Measurements from ENCODE around the gene EGR4. TPM values are rescaled to one million over a fixed set of nuclear protein-coding genes. Genes with fewer than 3 reads are reported as not detected.

The EGR4 gene
- total and polyA plus RNA-seq, 4 donors: 0.10 TPM; not detected in 3

GRCh38 chr2:73282924-73283544, 10.3 kb downstream of the EGR4 start:
- H3K9me3 ChIP-seq (ENCODE audit: control insufficient read depth, insufficient read depth, low read length): no peaks in the 10 kb centered on the region
- WGBS (ENCODE audit: insufficient coverage): 48% methylated on average over 3 of the region's 5 CpGs
- DNase-seq (ENCODE audit: low read depth in 4 of 6, low spot score in 6 of 6): peak in 1 of 6 donors; percentile 13
- H3K36me3 ChIP-seq (ENCODE audit: control insufficient read depth, insufficient read depth, low read length): no peaks in the 10 kb centered on the region
- H3K27ac ChIP-seq (ENCODE audit: low read depth, low read length): no peak overlapping the region
- peak overlapping the region; percentile 54 for H3K4me3 ChIP-seq (ENCODE audit: low read depth, low read length)
- peaks cover 25% of the 10 kb centered on the region for H3K4me1 ChIP-seq (ENCODE audit: control insufficient read depth, insufficient read depth, low read length)
- peaks cover 15% of the 10 kb centered on the region for H3K27me3 ChIP-seq (ENCODE audit: control insufficient read depth, insufficient read depth, low read length)

- Histone ChIP-seq H3K27me3 (ENCODE audit: control insufficient read depth, insufficient read depth, low read length) (peaks cover 10% of the 10 kb centered on the region), H3K9me3 (ENCODE audit: control insufficient read depth, insufficient read depth, low read length) (no peaks in the 10 kb centered on the region), H3K4me3 (ENCODE audit: low read depth, low read length) (no peak overlapping the region), H3K36me3 (ENCODE audit: control insufficient read depth, insufficient read depth, low read length) (no peaks in the 10 kb centered on the region), H3K27ac (ENCODE audit: low read depth, low read length) (no peak overlapping the region), H3K4me1 (ENCODE audit: control insufficient read depth, insufficient read depth, low read length) (peaks cover 25% of the 10 kb centered on the region)
- no peak for DNase-seq (ENCODE audit: low read depth in 4 of 6, low spot score in 6 of 6)
Measured at GRCh38 chr2:73281244-73281643, 12.1 kb downstream of the EGR4 start.

- 56% methylated on average over 4 of the region's 9 CpGs for WGBS (ENCODE audit: insufficient coverage)
- H3K36me3 ChIP-seq (ENCODE audit: control insufficient read depth, insufficient read depth, low read length): no peaks in the 10 kb centered on the region
- peaks cover 20% of the 10 kb centered on the region for H3K4me1 ChIP-seq (ENCODE audit: control insufficient read depth, insufficient read depth, low read length)
- no peaks in the 10 kb centered on the region for H3K9me3 ChIP-seq (ENCODE audit: control insufficient read depth, insufficient read depth, low read length)
- no peak overlapping the region for H3K4me3 ChIP-seq (ENCODE audit: low read depth, low read length)
- no peak overlapping the region for H3K27ac ChIP-seq (ENCODE audit: low read depth, low read length)
- peaks cover under 1% of the 10 kb centered on the region for H3K27me3 ChIP-seq (ENCODE audit: control insufficient read depth, insufficient read depth, low read length)
- no peak for DNase-seq (ENCODE audit: low read depth in 4 of 6, low spot score in 6 of 6)
Measured at GRCh38 chr2:73279852-73280251, 13.5 kb downstream of the EGR4 start.

- Histone ChIP-seq H3K27ac (ENCODE audit: low read depth, low read length) (no peak overlapping the region), H3K36me3 (ENCODE audit: control insufficient read depth, insufficient read depth, low read length) (no peaks in the 10 kb centered on the region), H3K9me3 (ENCODE audit: control insufficient read depth, insufficient read depth, low read length) (no peaks in the 10 kb centered on the region), H3K4me3 (ENCODE audit: low read depth, low read length) (no peak overlapping the region), H3K27me3 (ENCODE audit: control insufficient read depth, insufficient read depth, low read length) (peaks cover 13% of the 10 kb centered on the region), H3K4me1 (ENCODE audit: control insufficient read depth, insufficient read depth, low read length) (peaks cover 12% of the 10 kb centered on the region)
- 82% methylated on average over 1 of the region's 1 CpG for WGBS (ENCODE audit: insufficient coverage)
- DNase-seq (ENCODE audit: low read depth in 4 of 6, low spot score in 6 of 6): no peak
Measured at GRCh38 chr2:73272270-73272669, 21.1 kb downstream of the EGR4 start.

- Histone ChIP-seq H3K27me3 (ENCODE audit: control insufficient read depth, insufficient read depth, low read length) (peaks cover 13% of the 10 kb centered on the region), H3K27ac (ENCODE audit: low read depth, low read length) (no peak overlapping the region), H3K36me3 (ENCODE audit: control insufficient read depth, insufficient read depth, low read length) (peaks cover 20% of the 10 kb centered on the region), H3K4me1 (ENCODE audit: control insufficient read depth, insufficient read depth, low read length) (peaks cover 18% of the 10 kb centered on the region), H3K9me3 (ENCODE audit: control insufficient read depth, insufficient read depth, low read length) (no peaks in the 10 kb centered on the region), H3K4me3 (ENCODE audit: low read depth, low read length) (no peak overlapping the region)
- 12% methylated on average over 20 of the region's 22 CpGs for WGBS (ENCODE audit: insufficient coverage)
- peak in 2 of 6 donors; percentile 24 to 39 for DNase-seq (ENCODE audit: low read depth in 4 of 6, low spot score in 6 of 6)
Measured at GRCh38 chr2:73269686-73270465, 23.5 kb downstream of the EGR4 start.

GRCh38 chr2:73268830-73269685, 24.3 kb downstream of the EGR4 start:
- Histone ChIP-seq H3K36me3 (ENCODE audit: control insufficient read depth, insufficient read depth, low read length) (peaks cover 28% of the 10 kb centered on the region), H3K4me1 (ENCODE audit: control insufficient read depth, insufficient read depth, low read length) (peaks cover 18% of the 10 kb centered on the region), H3K9me3 (ENCODE audit: control insufficient read depth, insufficient read depth, low read length) (no peaks in the 10 kb centered on the region), H3K4me3 (ENCODE audit: low read depth, low read length) (peak overlapping the region; percentile 1), H3K27ac (ENCODE audit: low read depth, low read length) (no peak overlapping the region), H3K27me3 (ENCODE audit: control insufficient read depth, insufficient read depth, low read length) (peaks cover 13% of the 10 kb centered on the region)
- DNase-seq (ENCODE audit: low read depth in 4 of 6, low spot score in 6 of 6): peak in 2 of 6 donors; percentile 53 to 90
- WGBS (ENCODE audit: insufficient coverage): 4% methylated on average over 112 of the region's 113 CpGs

GRCh38 chr2:73268366-73268829, 24.9 kb downstream of the EGR4 start:
- peak overlapping the region; percentile 1 for H3K4me3 ChIP-seq (ENCODE audit: low read depth, low read length)
- peaks cover 18% of the 10 kb centered on the region for H3K4me1 ChIP-seq (ENCODE audit: control insufficient read depth, insufficient read depth, low read length)
- no peaks in the 10 kb centered on the region for H3K9me3 ChIP-seq (ENCODE audit: control insufficient read depth, insufficient read depth, low read length)
- DNase-seq (ENCODE audit: low read depth in 4 of 6, low spot score in 6 of 6): no peak
- H3K36me3 ChIP-seq (ENCODE audit: control insufficient read depth, insufficient read depth, low read length): peaks cover 35% of the 10 kb centered on the region
- 37% methylated on average over 13 of the region's 14 CpGs for WGBS (ENCODE audit: insufficient coverage)
- peaks cover 13% of the 10 kb centered on the region for H3K27me3 ChIP-seq (ENCODE audit: control insufficient read depth, insufficient read depth, low read length)
- H3K27ac ChIP-seq (ENCODE audit: low read depth, low read length): no peak overlapping the region

GRCh38 chr2:73267008-73267407, 26.3 kb downstream of the EGR4 start:
- Histone ChIP-seq H3K36me3 (ENCODE audit: control insufficient read depth, insufficient read depth, low read length) (peaks cover 41% of the 10 kb centered on the region), H3K27me3 (ENCODE audit: control insufficient read depth, insufficient read depth, low read length) (peaks cover 13% of the 10 kb centered on the region), H3K27ac (ENCODE audit: low read depth, low read length) (no peak overlapping the region), H3K4me3 (ENCODE audit: low read depth, low read length) (no peak overlapping the region), H3K9me3 (ENCODE audit: control insufficient read depth, insufficient read depth, low read length) (no peaks in the 10 kb centered on the region), H3K4me1 (ENCODE audit: control insufficient read depth, insufficient read depth, low read length) (peaks cover 18% of the 10 kb centered on the region)
- WGBS (ENCODE audit: insufficient coverage): 95% methylated on average over 4 of the region's 4 CpGs
- DNase-seq (ENCODE audit: low read depth in 4 of 6, low spot score in 6 of 6): no peak

- H3K9me3 ChIP-seq (ENCODE audit: control insufficient read depth, insufficient read depth, low read length): no peaks in the 10 kb centered on the region
- 89% methylated on average over 26 of the region's 26 CpGs for WGBS (ENCODE audit: insufficient coverage)
- DNase-seq (ENCODE audit: low read depth in 4 of 6, low spot score in 6 of 6): no peak
- peaks cover 41% of the 10 kb centered on the region for H3K36me3 ChIP-seq (ENCODE audit: control insufficient read depth, insufficient read depth, low read length)
- H3K27me3 ChIP-seq (ENCODE audit: control insufficient read depth, insufficient read depth, low read length): peaks cover 13% of the 10 kb centered on the region
- H3K4me1 ChIP-seq (ENCODE audit: control insufficient read depth, insufficient read depth, low read length): peaks cover 18% of the 10 kb centered on the region
- H3K4me3 ChIP-seq (ENCODE audit: low read depth, low read length): no peak overlapping the region
- H3K27ac ChIP-seq (ENCODE audit: low read depth, low read length): no peak overlapping the region
Measured at GRCh38 chr2:73266061-73266901, 27.1 kb downstream of the EGR4 start.
